PC-3 (cell line): ENCODE data around the gene GFER. TPM values are rescaled to one million over a fixed set of nuclear protein-coding genes. Genes with fewer than 3 reads are reported as not detected.
"Not testable (repeated sequence)": the region's sequence is repeated elsewhere in the genome, so short reads cannot be mapped to it uniquely, and the experiment has no call there.

Source experiments
- ATAC-seq: fragments of 200-7000 bp; cut with Tn5 transposase; 2 replicates; pipeline ENCODE4 v1.9.1; 2020; ENCODE audit warnings: mild to moderate bottlenecking, moderate library complexity
- BruUV-seq: library from RNA; stranded (reverse); fragments of 400-500 nt; replicated peaks from 2 replicates; lab custom pipeline; 2021; lab: Mats Ljungman, UMichigan
- CTCF ChIA-PET: fragments of 300-600 bp; sonication (Branson Sonifier 250); formaldehyde crosslinking; loops from one replicate; lab custom pipeline; 2022; ENCODE audit warnings: antibody characterized with exemption; lab: Charles Lee
- POLR2A ChIA-PET: fragments of 300-600 bp; sonication (Branson Sonifier 250); formaldehyde crosslinking; loops from one replicate; lab custom pipeline; 2022; ENCODE audit warnings: antibody characterized with exemption; ENCODE audit not compliant: unreplicated experiment; lab: Charles Lee
- DNase-seq: peaks from one replicate; pipeline ENCODE4 v3.0.0-alpha.2; 2015
- H2AFZ ChIP-seq: fragments of 300-600 bp; sonication (generic); 2 replicates; pipeline ENCODE4 v1.6.0; 2016; ENCODE audit warnings: antibody characterized with exemption, low read length
- H3F3A ChIP-seq: fragments of 300-600 bp; sonication (generic); one replicate; pipeline ENCODE4 v1.6.0; 2017; ENCODE audit warnings: antibody characterized with exemption, low read length, control low read depth, mild to moderate bottlenecking; ENCODE audit not compliant: unreplicated experiment
- H3K27ac ChIP-seq: fragments of 300-600 bp; sonication (generic); 2 replicates; pipeline ENCODE4 v1.5.1; 2016; ENCODE audit warnings: mild to moderate bottlenecking, low read length
- H3K27me3 ChIP-seq: fragments of 300-600 bp; sonication (generic); 2 replicates; pipeline ENCODE4 v1.6.1; 2016; ENCODE audit warnings: low read length, mixed read lengths
- H3K36me3 ChIP-seq: fragments of 300-600 bp; sonication (generic); 2 replicates; pipeline ENCODE4 v1.6.1; 2016; ENCODE audit warnings: low read depth, mixed run types, low read length, mixed read lengths
- H3K4me1 ChIP-seq: fragments of 300-600 bp; sonication (generic); 2 replicates; pipeline ENCODE4 v1.5.1; 2016; ENCODE audit warnings: low read length; ENCODE audit not compliant: insufficient read depth
- H3K4me2 ChIP-seq: fragments of 300-600 bp; sonication (generic); 2 replicates; pipeline ENCODE4 v1.6.0; 2016; ENCODE audit warnings: low read length
- H3K4me3 ChIP-seq: fragments of 300-600 bp; sonication (generic); 2 replicates; pipeline ENCODE4 v1.5.1; 2016; ENCODE audit warnings: mild to moderate bottlenecking, low read length, mixed read lengths
- H3K79me2 ChIP-seq: fragments of 300-600 bp; sonication (generic); 2 replicates; pipeline ENCODE4 v1.6.1; 2017; ENCODE audit warnings: low read length, mixed read lengths
- H3K9ac ChIP-seq: fragments of 300-600 bp; sonication (generic); 2 replicates; pipeline ENCODE4 v1.6.0; 2016; ENCODE audit warnings: mild to moderate bottlenecking, low read length
- H3K9me2 ChIP-seq: fragments of 300-600 bp; sonication (generic); replicated peaks from 2 replicates; pipeline ENCODE4 v1.6.1; 2016; ENCODE audit warnings: mixed run types, low read length, mixed read lengths
- H3K9me3 ChIP-seq: fragments of 300-600 bp; sonication (generic); 2 replicates; pipeline ENCODE4 v1.6.1; 2016; ENCODE audit warnings: low read length, mixed read lengths
- H4K20me1 ChIP-seq: fragments of 300-600 bp; sonication (generic); 2 replicates; pipeline ENCODE4 v1.6.1; 2016; ENCODE audit warnings: low read length, mixed read lengths
- EZH2 ChIP-seq: fragments of 300-600 bp; sonication (generic); IDR thresholded peaks from one replicate; pipeline ENCODE4 v1.6.1; 2017; ENCODE audit warnings: antibody characterized with exemption, mild to moderate bottlenecking, low read length; ENCODE audit not compliant: unreplicated experiment
- EZH2phosphoT487 ChIP-seq: fragments of 300-600 bp; sonication (generic); IDR thresholded peaks from 2 replicates; pipeline ENCODE4 v1.6.1; 2018; ENCODE audit warnings: mild to moderate bottlenecking, antibody characterized with exemption, low read length, borderline replicate concordance
- intact Hi-C: fragments of 100-400 bp; cut with micrococcal nuclease; formaldehyde crosslinking; loops from 2 replicates; pipeline ENCODE4 v1.9.0; 2023
- total RNA-seq: library from RNA; depleted of rRNA; stranded (reverse); fragments of >200 nt; gene quantifications from 2 replicates; pipeline ENCODE4 v1.2.3, GENCODE V29; 2014
- TF ChIP-seq, protein P1 (sequence below): fragments of 300-600 bp; sonication (generic); conservative IDR thresholded peaks from 2 replicates; pipeline ENCODE4 v1.5.1; 2017; ENCODE audit warnings: antibody characterized with exemption, low read depth, mild to moderate bottlenecking, low read length

The GFER gene
- total RNA-seq, 1 experiment from 2014 or later: 66.8 TPM

DNA sequence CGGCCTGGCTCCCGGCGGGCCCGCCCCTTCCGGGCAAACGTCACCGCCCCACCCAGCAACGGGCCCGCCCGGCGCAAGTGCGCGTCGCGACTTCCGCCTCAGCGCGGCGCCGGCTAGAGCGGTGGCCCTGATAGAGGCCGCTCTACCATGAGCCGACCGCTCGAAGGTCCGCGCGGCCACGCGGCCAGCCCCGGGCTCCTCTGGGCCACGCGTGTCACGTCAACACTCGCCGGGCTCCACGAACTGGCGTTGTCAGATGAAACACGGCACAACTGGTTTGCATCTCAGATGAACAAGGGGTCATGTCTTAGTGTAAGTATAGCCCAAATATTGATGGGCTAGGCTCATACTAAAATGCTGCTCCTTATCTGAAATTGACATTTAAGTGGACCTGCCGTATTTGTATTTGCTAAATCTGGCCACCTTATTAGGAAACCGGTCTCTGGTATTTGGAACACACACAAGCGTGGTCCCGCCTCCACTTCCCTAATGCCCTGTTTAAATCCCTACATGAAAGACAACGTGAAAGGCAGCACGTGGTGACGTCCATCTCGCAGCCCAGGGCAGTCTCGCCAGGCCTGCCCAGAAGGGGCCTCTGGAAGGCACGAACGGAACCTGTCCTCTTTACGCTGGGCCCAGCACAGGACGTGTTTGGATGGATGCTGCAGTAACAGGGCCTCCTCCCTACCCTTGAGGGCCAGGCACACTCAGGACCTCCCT lies 26.0 kb downstream of the GFER start, which contains the start of gene ZNF598:
Gene ZNF598 (minus strand): TSS at position 31 of the 720 bp plus-strand sequence.
- TF ChIP-seq, protein P1, sequence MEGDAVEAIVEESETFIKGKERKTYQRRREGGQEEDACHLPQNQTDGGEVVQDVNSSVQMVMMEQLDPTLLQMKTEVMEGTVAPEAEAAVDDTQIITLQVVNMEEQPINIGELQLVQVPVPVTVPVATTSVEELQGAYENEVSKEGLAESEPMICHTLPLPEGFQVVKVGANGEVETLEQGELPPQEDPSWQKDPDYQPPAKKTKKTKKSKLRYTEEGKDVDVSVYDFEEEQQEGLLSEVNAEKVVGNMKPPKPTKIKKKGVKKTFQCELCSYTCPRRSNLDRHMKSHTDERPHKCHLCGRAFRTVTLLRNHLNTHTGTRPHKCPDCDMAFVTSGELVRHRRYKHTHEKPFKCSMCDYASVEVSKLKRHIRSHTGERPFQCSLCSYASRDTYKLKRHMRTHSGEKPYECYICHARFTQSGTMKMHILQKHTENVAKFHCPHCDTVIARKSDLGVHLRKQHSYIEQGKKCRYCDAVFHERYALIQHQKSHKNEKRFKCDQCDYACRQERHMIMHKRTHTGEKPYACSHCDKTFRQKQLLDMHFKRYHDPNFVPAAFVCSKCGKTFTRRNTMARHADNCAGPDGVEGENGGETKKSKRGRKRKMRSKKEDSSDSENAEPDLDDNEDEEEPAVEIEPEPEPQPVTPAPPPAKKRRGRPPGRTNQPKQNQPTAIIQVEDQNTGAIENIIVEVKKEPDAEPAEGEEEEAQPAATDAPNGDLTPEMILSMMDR: no peak
- no peak for TF ChIP-seq EZH2phosphoT487
- ChIA-PET POLR2A (no interaction called here), CTCF (no interaction called here)
- Histone ChIP-seq H3K9me3 (no peaks in the 10 kb centered on the region), H3K9me2 (no peaks in the 10 kb centered on the region), H3F3A (no peaks in the 10 kb centered on the region), H4K20me1 (peaks cover 22% of the 10 kb centered on the region), H3K27ac (peak within 1 kb of the TSS; percentile 77), H3K79me2 (peaks cover 54% of the 10 kb centered on the region), H3K4me1 (peaks cover 26% of the 10 kb centered on the region), H3K9ac (peak within 1 kb of the TSS; percentile 97), H3K4me3 (peak within 1 kb of the TSS; percentile 94), H3K27me3 (no peaks in the 10 kb centered on the region), H3K36me3 (peaks cover 3% of the 10 kb centered on the region; the same call in 1 of the 2 replicates), H2AFZ (peak within 1 kb of the TSS; percentile 42), H3K4me2 (peak within 1 kb of the TSS; percentile 92)
- TSS peak; percentile 83 for BruUV-seq
- intact Hi-C loops: no loop called here
- ATAC-seq: peak; percentile 81
- peak; percentile 83 for DNase-seq

DNA sequence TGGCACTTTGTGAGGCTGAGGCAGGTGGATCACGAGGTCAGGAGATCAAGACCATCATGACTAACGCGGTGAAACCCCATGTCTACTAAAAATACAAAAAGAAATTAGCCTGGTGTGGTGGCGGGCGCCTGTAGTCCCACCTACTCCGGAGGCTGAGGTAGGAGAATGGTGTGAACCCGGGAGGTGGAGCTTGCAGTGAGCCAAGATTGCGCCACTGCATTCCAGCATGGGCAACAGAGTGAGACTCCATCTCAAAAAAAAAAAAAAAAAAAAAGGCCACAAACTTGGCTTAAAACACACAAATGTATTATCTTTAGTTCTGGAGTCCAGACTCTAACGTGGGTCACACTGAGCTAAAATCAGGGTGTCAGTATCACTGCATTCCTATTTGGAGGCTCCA lies 27.7 kb downstream of the GFER start:
- H3K4me2 ChIP-seq, CTCF ChIA-PET, H3K36me3 ChIP-seq, ATAC-seq, DNase-seq, H3K9ac ChIP-seq, H3K9me3 ChIP-seq, H3F3A ChIP-seq, POLR2A ChIA-PET, BruUV-seq, intact Hi-C loops, H2AFZ ChIP-seq, H3K27ac ChIP-seq, H3K27me3 ChIP-seq, H3K4me3 ChIP-seq, H3K9me2 ChIP-seq: not testable (repeated sequence)
- Histone ChIP-seq H3K79me2 (peaks cover 36% of the 10 kb centered on the region), H3K4me1 (peaks cover 35% of the 10 kb centered on the region), H4K20me1 (peaks cover 12% of the 10 kb centered on the region)

DNA sequence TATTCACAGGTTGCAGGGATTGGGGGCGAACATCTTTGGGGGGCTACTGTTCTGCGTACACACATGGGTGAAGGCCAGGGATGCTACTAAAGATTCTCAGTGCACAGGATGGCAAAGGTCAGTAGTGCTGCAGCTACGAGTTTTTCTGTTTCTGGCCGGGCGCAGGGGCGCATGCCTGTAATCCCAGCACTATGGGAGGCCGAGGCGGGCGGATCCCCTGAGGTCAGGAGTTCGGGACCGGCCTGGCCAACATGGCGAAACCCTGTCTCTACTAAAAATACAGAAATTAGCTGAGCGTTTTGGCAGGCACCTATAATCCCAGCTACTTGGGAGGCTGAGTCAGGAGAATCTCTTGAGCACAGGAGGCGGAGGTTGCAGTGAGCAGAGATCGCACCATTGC lies 29.5 kb downstream of the GFER start:
- Histone ChIP-seq H3F3A (no peaks in the 10 kb centered on the region), H3K9me2 (no peaks in the 10 kb centered on the region), H3K9me3 (no peaks in the 10 kb centered on the region), H2AFZ (no peak overlapping the region), H3K36me3 (no peaks in the 10 kb centered on the region), H3K4me2 (no peak overlapping the region), H3K27me3 (no peaks in the 10 kb centered on the region), H3K9ac (no peak overlapping the region), H4K20me1 (no peaks in the 10 kb centered on the region), H3K27ac (no peak overlapping the region), H3K4me1 (peaks cover 22% of the 10 kb centered on the region), H3K4me3 (no peak overlapping the region), H3K79me2 (peaks cover 18% of the 10 kb centered on the region)
- no TSS peak for BruUV-seq
- TF ChIP-seq EZH2 (no peak), EZH2phosphoT487 (no peak)
- TF ChIP-seq, protein P1: no peak
- intact Hi-C loops: no loop called here
- no peak for ATAC-seq
- CTCF ChIA-PET: no interaction called here
- POLR2A ChIA-PET: no interaction called here
- DNase-seq: no peak
